Stomach (tissue), 4 donors: ENCODE results near the gene KRTCAP2.

Source experiments
- CTCF ChIP-seq, 7 experiments: fragments of 450-650 bp in 4 of 7; fragments of 200-600 bp in 3 of 7; sonication (generic) in 3 of 7; IDR thresholded peaks; one replicate each; pipeline ENCODE4 v1.5.1; 2016 to 2019; ENCODE audit warnings: antibody characterized with exemption in 7 of 7, control low read depth in 2 of 7, mild to moderate bottlenecking in 1 of 7
- EP300 ChIP-seq: sonication (generic); formaldehyde crosslinking; IDR thresholded peaks from one replicate; pipeline ENCODE4 v1.6.1; 2017; ENCODE audit warnings: antibody characterized with exemption
- POLR2A ChIP-seq, 4 donors: fragments of 450-650 bp; IDR thresholded peaks; one replicate each; pipeline ENCODE4 v1.6.1; 2016; ENCODE audit warnings: antibody characterized with exemption in 4 of 4, control low read depth in 2 of 4, mild to moderate bottlenecking in 1 of 4, moderate library complexity in 1 of 4
- POLR2AphosphoS5 ChIP-seq, 3 donors: sonication (generic); formaldehyde crosslinking; IDR thresholded peaks; one replicate each; pipeline ENCODE4 v1.6.1; 2016; ENCODE audit warnings: antibody characterized with exemption in 3 of 3

DNA sequence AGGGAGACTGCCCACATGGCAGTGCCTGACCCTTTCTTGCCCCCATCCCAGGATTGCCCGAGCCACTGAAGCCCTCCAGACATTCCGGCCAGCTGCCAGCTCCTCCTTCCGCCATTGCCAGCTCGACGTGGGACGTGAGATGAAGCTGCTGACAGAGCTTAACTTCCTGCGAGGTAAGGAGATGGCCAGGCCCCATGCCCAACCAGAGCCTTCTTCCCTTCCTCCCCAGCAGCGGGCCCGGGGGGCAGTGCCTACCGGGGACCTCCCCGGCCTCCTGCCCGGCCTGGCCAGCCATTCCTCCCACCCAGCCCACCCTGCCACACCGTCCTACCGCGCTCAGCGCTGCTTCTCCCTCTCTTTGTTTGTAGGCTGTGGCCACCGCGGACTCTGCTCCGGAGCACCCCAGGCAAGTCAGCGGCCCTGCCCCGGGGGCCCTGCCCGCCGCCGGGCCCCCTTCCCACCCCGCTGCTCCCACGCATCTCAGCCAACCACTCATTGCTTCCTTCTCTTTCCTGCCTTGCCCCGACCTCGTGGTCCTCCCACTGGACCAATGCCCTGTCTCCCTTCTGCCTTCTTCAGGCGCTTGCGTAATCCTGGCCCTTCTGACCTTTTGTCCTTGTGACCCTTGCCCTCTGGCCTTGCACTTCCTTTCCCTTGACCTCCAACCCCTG lies 5.5 kb upstream of the KRTCAP2 start:
- TF ChIP-seq CTCF (IDR thresholded peaks at IDR 0.05) (no peak), POLR2AphosphoS5 (IDR thresholded peaks at IDR 0.05) (peak in 2 of 3 donors; percentile 17 to 38), POLR2A (IDR thresholded peaks at IDR 0.05) (no peak), EP300 (no peak)
